Adipocyte (in vitro differentiated cells): ENCODE results near the gene VAV2.

Source experiments
- DNase-seq: peaks from one replicate; pipeline ENCODE4 v3.0.0-alpha.2; 2015; ENCODE audit warnings: low read depth
- H3K27me3 ChIP-seq: replicated peaks from 2 replicates; pipeline ENCODE4 v1.7.0; 2013; ENCODE audit warnings: mild to moderate bottlenecking, low read length, moderate library complexity; ENCODE audit not compliant: control insufficient read depth, insufficient read depth
- H3K36me3 ChIP-seq: 2 replicates; pipeline ENCODE4 v1.7.0; 2013; ENCODE audit warnings: low read length, mild to moderate bottlenecking, moderate library complexity; ENCODE audit not compliant: control insufficient read depth, insufficient read depth, severe bottlenecking
- H3K4me1 ChIP-seq: 2 replicates; pipeline ENCODE4 v1.7.0; 2013; ENCODE audit warnings: mild to moderate bottlenecking, low read length, moderate library complexity; ENCODE audit not compliant: control insufficient read depth, insufficient read depth
- H3K4me3 ChIP-seq: 2 replicates; pipeline ENCODE4 v1.7.0; 2013; ENCODE audit warnings: mild to moderate bottlenecking, low read length, moderate library complexity
- H3K9ac ChIP-seq: 2 replicates; pipeline ENCODE4 v1.7.0; 2013; ENCODE audit warnings: mild to moderate bottlenecking, low read length, moderate library complexity
- H3K9me3 ChIP-seq: 2 replicates; pipeline ENCODE4 v1.7.0; 2013; ENCODE audit warnings: mild to moderate bottlenecking, low read length, moderate library complexity; ENCODE audit not compliant: control insufficient read depth

Gene VAV2

GRCh38 chr9:133969681-133970580, 22.2 kb downstream of the VAV2 start:
- Histone ChIP-seq H3K9ac (no peak overlapping the region), H3K4me3 (no peak overlapping the region), H3K9me3 (peaks cover under 1% of the 10 kb centered on the region), H3K36me3 (no peaks in the 10 kb centered on the region), H3K4me1 (peaks cover 8% of the 10 kb centered on the region), H3K27me3 (no peaks in the 10 kb centered on the region)
- no peak for DNase-seq

GRCh38 chr9:133968966-133969617, 23.0 kb downstream of the VAV2 start:
- Histone ChIP-seq H3K4me3 (no peak overlapping the region), H3K36me3 (no peaks in the 10 kb centered on the region), H3K9me3 (peaks cover 8% of the 10 kb centered on the region), H3K4me1 (peaks cover 8% of the 10 kb centered on the region), H3K9ac (no peak overlapping the region), H3K27me3 (no peaks in the 10 kb centered on the region)
- DNase-seq, result no peak

GRCh38 chr9:133968428-133968827, 23.7 kb downstream of the VAV2 start:
- Histone ChIP-seq H3K4me3 (no peak overlapping the region), H3K27me3 (no peaks in the 10 kb centered on the region), H3K9me3 (peaks cover 8% of the 10 kb centered on the region), H3K36me3 (no peaks in the 10 kb centered on the region), H3K4me1 (peaks cover 8% of the 10 kb centered on the region), H3K9ac (no peak overlapping the region)
- DNase-seq, result no peak

GRCh38 chr9:133967024-133967741, 24.9 kb downstream of the VAV2 start:
- Histone ChIP-seq H3K9ac (no peak overlapping the region), H3K27me3 (no peaks in the 10 kb centered on the region), H3K9me3 (peaks cover 8% of the 10 kb centered on the region), H3K4me3 (no peak overlapping the region), H3K36me3 (no peaks in the 10 kb centered on the region), H3K4me1 (peaks cover 6% of the 10 kb centered on the region)
- no peak for DNase-seq

- H3K9me3 ChIP-seq, result peaks cover 8% of the 10 kb centered on the region
- no peaks in the 10 kb centered on the region for H3K4me1 ChIP-seq
- no peak overlapping the region for H3K9ac ChIP-seq
- H3K4me3 ChIP-seq, result no peak overlapping the region
- H3K36me3 ChIP-seq, result no peaks in the 10 kb centered on the region
- no peaks in the 10 kb centered on the region for H3K27me3 ChIP-seq
- no peak for DNase-seq
Observed at GRCh38 chr9:133964463-133964862, 27.7 kb downstream of the VAV2 start.

GRCh38 chr9:133963166-133963565, 29.0 kb downstream of the VAV2 start:
- no peak for DNase-seq
- Histone ChIP-seq H3K4me3 (no peak overlapping the region), H3K27me3 (no peaks in the 10 kb centered on the region), H3K4me1 (no peaks in the 10 kb centered on the region), H3K36me3 (no peaks in the 10 kb centered on the region), H3K9ac (no peak overlapping the region), H3K9me3 (peaks cover 8% of the 10 kb centered on the region)

GRCh38 chr9:133962341-133962740, 29.8 kb downstream of the VAV2 start:
- H3K27me3 ChIP-seq, result no peaks in the 10 kb centered on the region
- peaks cover 8% of the 10 kb centered on the region for H3K9me3 ChIP-seq
- no peak overlapping the region for H3K4me3 ChIP-seq
- no peaks in the 10 kb centered on the region for H3K36me3 ChIP-seq
- H3K9ac ChIP-seq, result no peak overlapping the region
- H3K4me1 ChIP-seq, result no peaks in the 10 kb centered on the region
- no peak for DNase-seq

GRCh38 chr9:133961226-133962165, 30.6 kb downstream of the VAV2 start:
- H3K9ac ChIP-seq, result no peak overlapping the region
- no peak for DNase-seq
- H3K27me3 ChIP-seq, result no peaks in the 10 kb centered on the region
- H3K9me3 ChIP-seq, result peaks cover 8% of the 10 kb centered on the region
- peaks cover 5% of the 10 kb centered on the region for H3K4me1 ChIP-seq
- no peaks in the 10 kb centered on the region for H3K36me3 ChIP-seq
- no peak overlapping the region for H3K4me3 ChIP-seq

GRCh38 chr9:133960568-133961129, 31.5 kb downstream of the VAV2 start:
- H3K27me3 ChIP-seq, result no peaks in the 10 kb centered on the region
- peaks cover 13% of the 10 kb centered on the region for H3K4me1 ChIP-seq
- no peaks in the 10 kb centered on the region for H3K36me3 ChIP-seq
- no peak overlapping the region for H3K9ac ChIP-seq
- peaks cover 8% of the 10 kb centered on the region for H3K9me3 ChIP-seq
- H3K4me3 ChIP-seq, result no peak overlapping the region
- DNase-seq, result no peak

GRCh38 chr9:133959966-133960567, 32.1 kb downstream of the VAV2 start:
- peaks cover 13% of the 10 kb centered on the region for H3K4me1 ChIP-seq
- DNase-seq, result no peak
- no peaks in the 10 kb centered on the region for H3K36me3 ChIP-seq
- H3K9me3 ChIP-seq, result peaks cover 8% of the 10 kb centered on the region
- H3K27me3 ChIP-seq, result no peaks in the 10 kb centered on the region
- no peak overlapping the region for H3K4me3 ChIP-seq
- H3K9ac ChIP-seq, result no peak overlapping the region
